ENCODE data around the gene FAT2. TPM values are rescaled to one million over a fixed set of nuclear protein-coding genes. Genes with fewer than 3 reads are reported as not detected.
A peak's percentile ranks its signal among the peaks of the same experiment; 100 is the strongest.

The FAT2 gene
- 65.1 TPM for total RNA-seq

GRCh38 chr5:151591144-151591819 lies at the start of gene FAT2:
Gene FAT2, minus strand, starts transcription at chr5:151591331. Its CDS starts 22,400 bp downstream, at chr5:151568931.
- peak; percentile 66 for DNase-seq (ENCODE audit: low spot score)

- no peak for DNase-seq (ENCODE audit: low spot score)
Measured at GRCh38 chr5:151638619-151639018, 47.5 kb upstream of the FAT2 start.

- peak; percentile 66 for DNase-seq (ENCODE audit: low spot score)
Measured at GRCh38 chr5:151637676-151638075, 46.5 kb upstream of the FAT2 start.

- DNase-seq (ENCODE audit: low spot score) = no peak
Measured at GRCh38 chr5:151633892-151634291, 42.8 kb upstream of the FAT2 start.

- no peak for DNase-seq (ENCODE audit: low spot score)
Measured at GRCh38 chr5:151632941-151633340, 41.8 kb upstream of the FAT2 start.

- no peak for DNase-seq (ENCODE audit: low spot score)
Measured at GRCh38 chr5:151632524-151632923, 41.4 kb upstream of the FAT2 start.

GRCh38 chr5:151631941-151632340 lies 40.8 kb upstream of the FAT2 start:
- DNase-seq (ENCODE audit: low spot score) = no peak

GRCh38 chr5:151630088-151630487 lies 39.0 kb upstream of the FAT2 start:
- DNase-seq (ENCODE audit: low spot score) = no peak

- DNase-seq (ENCODE audit: low spot score) = no peak
Measured at GRCh38 chr5:151628112-151628823, 37.1 kb upstream of the FAT2 start.

- DNase-seq (ENCODE audit: low spot score) = no peak
Measured at GRCh38 chr5:151627650-151628049, 36.5 kb upstream of the FAT2 start.

- DNase-seq (ENCODE audit: low spot score) = no peak
Measured at GRCh38 chr5:151625285-151625684, 34.2 kb upstream of the FAT2 start.

- no peak for DNase-seq (ENCODE audit: low spot score)
Measured at GRCh38 chr5:151624476-151624875, 33.3 kb upstream of the FAT2 start.

GRCh38 chr5:151622367-151623088 lies 31.4 kb upstream of the FAT2 start:
- no peak for DNase-seq (ENCODE audit: low spot score)

- no peak for DNase-seq (ENCODE audit: low spot score)
Measured at GRCh38 chr5:151620461-151620840, 29.3 kb upstream of the FAT2 start.

- no peak for DNase-seq (ENCODE audit: low spot score)
Measured at GRCh38 chr5:151619812-151620460, 28.8 kb upstream of the FAT2 start.

- no peak for DNase-seq (ENCODE audit: low spot score)
Measured at GRCh38 chr5:151618907-151619306, 27.8 kb upstream of the FAT2 start.

- DNase-seq (ENCODE audit: low spot score) = no peak
Measured at GRCh38 chr5:151617841-151618710, 26.9 kb upstream of the FAT2 start.

GRCh38 chr5:151617383-151617840 lies 26.3 kb upstream of the FAT2 start:
- no peak for DNase-seq (ENCODE audit: low spot score)

- peak; percentile 68 for DNase-seq (ENCODE audit: low spot score)
Measured at GRCh38 chr5:151615431-151615830, 24.3 kb upstream of the FAT2 start.

- no peak for DNase-seq (ENCODE audit: low spot score)
Measured at GRCh38 chr5:151614565-151614964, 23.4 kb upstream of the FAT2 start.
